ENCODE results near the gene PSENEN.
"Not testable (repeated sequence)": the region's sequence is repeated elsewhere in the genome, so short reads cannot be mapped to it uniquely, and the experiment has no call there.

Gene PSENEN

DNA sequence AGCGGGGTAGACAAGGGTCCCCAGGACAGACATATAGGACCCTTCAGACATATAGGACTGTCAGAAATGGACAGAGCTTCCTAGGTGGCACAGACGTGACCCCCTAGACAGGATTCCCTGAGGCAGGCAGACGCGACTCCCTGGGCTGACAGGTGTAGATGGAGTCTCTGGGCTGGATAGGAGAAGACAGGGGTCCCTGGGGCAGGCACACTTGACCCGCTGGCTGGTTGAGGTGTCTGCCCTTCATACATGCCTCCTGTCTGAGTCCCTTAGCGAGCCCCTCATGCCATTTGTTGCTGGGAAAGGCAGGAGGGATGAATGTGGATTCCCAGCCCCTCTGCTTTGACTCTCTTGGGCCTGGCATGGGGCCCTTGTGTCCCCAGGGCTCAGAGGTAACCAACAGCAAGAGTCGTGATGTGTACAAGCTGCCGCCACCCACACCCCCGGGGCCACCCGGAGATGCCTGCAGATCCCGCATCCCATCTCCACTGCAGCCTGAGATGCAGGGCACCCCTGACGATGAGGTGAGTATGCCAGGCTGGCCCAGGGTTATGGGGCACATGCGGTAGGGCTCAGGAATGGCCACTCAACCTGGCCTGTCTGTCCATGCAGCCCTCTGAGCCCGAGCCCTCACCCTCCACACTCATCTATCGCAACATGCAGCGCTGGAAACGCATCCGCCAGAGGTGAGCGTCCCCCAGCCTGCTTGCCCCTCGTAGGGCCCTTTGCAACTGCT is 8.4 kb downstream of the PSENEN start:
- no peak for DNase-seq

DNA sequence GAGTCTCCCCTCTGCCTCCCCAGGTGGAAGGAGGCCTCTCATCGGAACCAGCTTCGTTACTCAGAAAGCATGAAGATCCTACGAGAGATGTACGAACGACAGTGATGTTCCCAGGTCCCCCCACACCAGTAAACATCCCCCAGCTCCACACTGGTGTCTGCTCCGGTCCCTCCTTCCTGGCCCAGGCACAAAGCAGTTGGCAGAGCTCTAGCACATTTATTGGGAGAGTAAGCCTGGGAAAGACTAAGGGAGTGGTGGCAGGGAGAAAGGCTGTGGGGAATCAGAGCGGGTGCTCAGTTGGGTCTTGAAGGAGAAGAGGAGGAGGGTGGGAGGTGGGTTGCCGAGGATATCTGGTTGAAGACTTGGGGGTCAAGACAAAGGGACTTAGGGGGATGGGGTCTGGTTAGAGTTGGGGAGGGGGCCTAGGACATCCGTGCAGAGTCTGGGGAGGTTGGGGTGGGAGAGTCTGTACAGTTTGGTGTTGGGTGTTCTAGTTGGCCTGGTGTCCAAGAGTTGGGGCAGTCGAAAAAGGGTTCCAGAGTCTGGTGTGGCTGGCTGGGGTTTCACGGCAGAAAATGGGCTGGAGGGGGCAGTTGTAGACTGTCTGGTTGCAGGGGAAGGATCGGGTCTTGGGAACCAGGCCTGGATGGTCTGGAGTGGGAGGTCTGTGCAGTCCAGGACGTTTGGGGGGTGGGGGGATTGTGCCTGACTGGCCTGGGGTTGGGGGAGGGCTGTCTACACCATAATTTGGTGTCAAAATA is 9.1 kb downstream of the PSENEN start:
- no peak for DNase-seq

DNA sequence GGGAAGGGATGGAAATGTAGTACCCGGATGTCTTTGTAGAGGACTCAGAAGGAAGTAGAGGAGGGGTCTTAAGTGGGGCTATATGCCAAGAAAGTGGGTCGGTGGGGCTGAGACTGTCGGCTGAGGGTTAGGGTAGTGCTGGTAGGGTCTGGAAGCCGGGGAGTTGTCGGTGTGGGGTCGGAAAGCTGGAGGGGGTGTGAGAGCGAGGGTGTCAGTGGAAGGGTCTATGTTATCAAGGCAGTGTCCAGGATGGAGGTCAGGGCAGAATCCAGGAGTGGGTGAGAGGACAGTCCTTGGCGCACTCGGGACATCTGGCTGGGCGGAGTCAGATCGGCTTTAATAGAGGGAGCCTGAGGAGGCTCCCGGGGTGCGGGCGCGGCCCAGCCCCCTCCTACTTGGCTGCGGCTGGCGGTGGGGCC is 9.7 kb downstream of the PSENEN start:
- no peak for DNase-seq

DNA sequence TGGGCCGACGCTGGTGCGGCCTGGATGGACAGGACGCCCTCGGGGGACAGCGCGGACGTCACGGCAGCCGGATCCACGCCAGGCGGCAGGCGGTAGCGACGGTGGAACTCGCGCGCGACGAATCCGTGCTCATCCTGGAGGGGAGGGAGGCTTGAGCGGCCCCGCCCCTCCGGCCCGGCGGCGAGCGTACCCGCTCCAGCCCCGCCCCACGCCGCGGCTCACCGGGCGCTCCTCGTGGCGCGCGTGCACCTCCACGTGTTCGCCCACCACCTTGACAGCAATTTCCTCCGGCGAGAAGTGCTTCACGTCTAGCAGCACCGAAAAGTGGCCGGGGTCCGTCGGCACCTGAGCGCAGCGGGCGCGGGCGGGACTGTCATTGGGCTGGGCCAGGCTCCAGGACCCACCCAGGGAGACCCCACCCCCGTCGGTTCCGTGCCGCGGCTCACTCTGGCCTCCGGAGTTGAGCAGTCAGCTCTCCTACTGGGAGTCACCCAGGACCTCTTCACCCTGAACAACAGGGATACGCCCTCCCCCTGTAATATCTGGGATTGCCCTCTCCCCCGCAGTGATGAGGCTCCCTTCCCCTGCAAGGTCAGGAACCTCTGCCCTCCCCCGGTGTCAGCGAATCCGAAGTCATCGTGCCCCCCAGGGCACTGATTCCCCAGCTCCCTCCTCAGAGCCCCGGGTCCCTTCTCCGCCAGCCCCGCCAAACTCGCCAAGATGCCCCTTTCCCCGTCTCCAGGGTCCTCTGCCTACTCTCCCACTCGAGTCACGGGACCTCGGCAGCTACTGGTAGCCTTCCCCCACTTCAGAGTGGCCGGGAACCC is 10.3 kb downstream of the PSENEN start:
- DNase-seq: no peak

DNA sequence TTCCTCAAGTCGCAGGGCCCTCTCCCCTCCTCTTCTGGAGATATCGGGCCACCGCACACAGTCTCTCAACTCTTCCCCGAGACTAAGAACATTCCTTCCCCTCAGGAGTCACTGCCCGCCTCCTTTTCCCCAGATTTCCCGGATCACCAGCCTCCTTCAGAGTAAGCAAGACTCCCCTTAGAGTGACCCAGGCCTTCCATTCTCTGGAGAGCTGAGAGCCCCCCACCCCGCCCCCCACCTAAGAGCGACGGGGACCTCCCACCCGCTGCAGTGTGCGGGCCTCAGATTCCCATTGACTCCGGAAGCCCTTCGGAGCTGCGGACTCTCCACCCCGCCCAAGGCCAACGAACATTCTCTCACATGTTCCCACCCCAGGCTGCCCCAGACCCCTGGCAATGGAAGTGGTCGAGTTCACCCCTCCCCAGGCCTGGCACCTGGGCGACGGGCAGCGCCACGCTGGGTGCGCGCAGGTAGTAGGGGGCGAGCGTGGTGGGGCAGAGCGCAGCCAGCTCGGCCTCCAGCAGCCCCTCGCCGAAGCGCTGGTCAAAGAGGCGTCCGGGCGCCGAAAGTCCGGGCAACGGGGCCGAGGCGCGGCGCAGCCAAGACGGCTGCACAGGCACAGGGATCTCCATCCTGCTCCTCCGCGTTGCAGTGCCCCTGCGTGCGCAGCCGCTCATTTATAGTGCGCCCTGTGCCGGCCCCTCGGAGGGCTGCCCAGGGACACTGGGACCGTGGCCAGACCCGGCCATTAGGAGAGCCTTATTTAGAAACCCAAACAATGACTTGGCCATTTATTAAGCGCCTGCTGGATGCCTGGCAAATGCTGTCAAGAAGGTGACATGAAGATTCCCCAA is 11.2 kb downstream of the PSENEN start, which contains the start of gene HSPB6:
TSS of gene HSPB6 (minus strand) at position 653 of the 854 bp plus-strand sequence. CDS start at position 632, 21 bp downstream.
- DNase-seq: no peak

DNA sequence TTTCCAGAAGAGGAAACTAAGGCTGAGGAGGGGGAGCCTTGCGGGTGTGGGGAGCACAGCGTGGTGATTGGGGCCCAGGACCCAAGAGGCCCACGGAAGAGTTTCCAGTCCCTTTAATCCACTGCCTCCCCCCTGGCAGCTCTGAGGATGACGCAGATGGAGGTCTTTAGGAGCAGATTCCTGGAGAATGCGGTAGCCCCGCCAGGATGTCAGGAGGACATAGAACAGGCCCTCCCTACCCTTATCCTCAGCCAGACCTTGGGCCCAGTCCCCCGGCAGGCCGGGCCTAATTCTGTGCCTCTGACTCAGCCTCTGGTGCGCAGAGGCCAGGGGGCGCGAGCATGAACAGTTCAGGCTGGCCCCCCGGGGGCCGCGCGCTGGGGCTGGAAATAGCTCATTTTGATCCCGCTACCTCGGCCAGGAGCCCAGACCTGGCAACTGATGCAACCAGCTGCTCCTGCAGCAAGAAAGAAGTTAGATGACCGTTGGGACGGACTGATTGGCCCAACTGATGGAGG is 11.8 kb downstream of the PSENEN start:
- DNase-seq: no peak

DNA sequence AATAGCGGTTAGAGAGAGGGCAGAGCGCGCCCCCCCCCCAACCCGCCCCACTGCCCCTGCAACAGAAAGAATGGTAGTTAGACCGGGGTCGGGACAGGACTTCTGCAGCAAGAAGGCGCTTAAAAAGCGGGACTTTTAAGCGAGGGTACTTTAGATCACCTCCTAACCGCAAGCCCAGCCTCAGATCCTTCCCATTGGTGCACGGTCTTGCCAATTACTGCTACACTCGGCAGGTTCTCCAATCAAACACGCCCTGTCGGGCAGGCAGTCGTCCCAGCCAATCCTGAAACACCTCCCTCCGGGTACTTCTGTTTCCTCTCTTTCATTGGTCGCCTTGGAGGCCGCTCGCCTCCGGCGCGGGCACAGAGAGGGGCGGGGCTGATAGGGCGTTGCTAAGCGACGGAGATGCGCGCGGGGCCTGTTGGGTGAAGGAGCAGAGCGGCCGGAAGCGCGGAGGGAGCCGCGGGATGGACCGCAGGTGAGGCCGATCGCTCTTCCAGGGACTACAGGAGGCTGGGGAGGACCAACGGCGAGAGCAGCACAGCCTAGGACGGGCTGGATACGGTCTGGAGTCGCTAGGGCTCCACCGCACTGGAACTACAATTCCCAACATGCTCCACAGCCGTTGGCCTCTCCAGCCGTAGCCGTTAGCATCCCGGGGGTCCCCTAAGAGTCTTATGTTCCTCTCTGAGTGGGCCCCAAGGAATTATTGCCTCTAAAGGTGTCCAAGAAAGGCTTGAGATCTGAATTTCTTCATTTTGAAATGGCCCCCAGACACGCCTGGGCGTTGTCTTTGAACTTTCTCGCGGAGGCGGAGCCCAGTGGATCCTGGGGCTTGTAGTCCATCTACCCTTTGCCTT is 12.5 kb downstream of the PSENEN start, which contains the start of gene PROSER3:
TSS of gene PROSER3 (plus strand) at position 428 of the 860 bp plus-strand sequence. CDS start at position 468, 40 bp downstream.
- peak; percentile 100 for DNase-seq

DNA sequence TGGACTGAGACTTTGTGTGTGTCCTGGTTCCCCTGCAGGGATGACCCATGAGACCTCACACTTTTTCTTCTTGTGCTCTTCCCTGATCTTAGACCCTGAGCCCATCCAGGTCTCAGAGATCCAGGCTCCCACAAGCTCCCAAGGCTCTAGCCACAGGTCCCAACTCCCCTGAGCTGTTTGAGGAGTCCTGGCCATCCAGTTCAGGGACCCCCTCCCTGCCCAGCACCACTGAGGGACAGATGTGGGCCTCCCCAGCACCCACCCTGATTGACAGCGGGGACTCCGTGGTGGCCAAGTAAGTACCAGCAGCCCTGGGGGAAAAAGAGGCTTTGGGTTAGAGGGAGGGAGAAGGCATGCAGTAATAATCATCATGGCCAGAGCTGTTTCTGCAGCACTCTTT is 14.2 kb downstream of the PSENEN start:
- DNase-seq: no peak

DNA sequence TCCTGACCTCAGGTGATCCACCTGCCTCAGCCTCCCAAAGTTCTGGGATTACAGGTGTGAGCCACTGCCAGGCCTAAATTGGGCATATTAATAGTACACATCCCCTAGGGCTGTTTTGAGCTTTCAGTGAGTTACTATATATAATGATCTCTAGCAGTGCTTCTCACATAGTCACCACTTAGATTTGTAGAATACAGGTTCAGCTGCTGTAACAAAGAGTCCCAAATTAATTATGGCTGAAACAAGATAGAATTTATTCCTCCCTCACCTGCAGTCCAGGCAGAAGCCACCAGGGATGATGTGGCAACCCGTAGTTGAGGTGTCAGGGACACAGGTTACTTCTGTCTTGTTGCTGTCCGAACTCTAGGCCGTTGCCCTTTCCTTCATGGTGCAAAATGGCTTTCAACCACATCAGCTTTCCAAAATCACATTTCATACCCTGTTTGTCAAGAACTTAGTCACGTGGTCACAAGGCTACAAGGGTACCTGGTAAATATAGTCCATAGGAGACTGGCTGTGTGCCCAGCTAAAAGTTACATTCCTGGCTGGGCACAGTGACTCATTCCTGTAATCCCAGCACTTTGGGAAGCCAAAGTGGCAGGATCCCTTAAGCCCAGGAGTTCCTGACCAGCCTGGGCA is 15.4 kb downstream of the PSENEN start:
- DNase-seq: no peak

DNA sequence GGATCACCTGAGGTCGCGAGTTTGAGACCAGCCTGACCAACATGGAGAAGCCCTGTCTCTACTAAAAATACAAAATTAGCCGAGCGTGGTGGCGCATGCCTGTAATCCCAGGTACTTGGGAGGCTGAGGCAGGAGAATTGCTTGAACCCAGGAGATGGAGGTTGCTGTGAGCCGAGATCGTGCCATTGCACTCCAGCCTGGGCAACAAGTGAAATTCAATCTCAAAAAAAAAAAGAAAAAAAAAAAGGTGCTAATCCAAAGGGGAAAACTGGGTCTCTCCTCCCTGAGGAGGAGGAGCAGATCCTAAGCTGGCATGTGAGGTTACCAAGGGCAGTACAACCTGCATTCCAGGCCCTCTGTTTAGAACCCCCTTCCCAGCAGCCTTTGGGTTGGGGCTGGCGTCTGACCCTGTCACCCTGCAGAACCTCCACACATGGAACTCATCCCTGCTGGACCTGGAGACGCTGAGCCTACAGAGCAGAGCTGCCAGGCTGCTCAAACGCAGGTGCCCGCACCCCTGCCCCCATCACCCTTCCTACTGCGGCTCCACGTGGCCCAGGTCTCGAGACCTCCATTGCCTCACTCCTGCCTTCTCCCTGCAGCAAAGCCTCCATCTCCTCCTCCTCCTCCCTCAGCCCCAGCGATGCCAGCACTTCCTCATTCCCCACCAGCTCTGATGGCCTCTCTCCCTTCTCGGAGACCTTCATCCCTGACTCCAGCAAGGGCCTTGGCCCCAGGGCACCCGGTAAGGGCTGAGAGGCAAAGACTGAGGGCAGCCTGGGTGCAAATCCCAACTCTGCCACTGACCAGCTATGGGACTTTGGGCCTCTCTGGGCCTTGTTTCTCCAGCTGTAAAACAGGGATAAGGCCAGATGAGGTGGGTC is 19.2 kb downstream of the PSENEN start:
- DNase-seq: no peak

DNA sequence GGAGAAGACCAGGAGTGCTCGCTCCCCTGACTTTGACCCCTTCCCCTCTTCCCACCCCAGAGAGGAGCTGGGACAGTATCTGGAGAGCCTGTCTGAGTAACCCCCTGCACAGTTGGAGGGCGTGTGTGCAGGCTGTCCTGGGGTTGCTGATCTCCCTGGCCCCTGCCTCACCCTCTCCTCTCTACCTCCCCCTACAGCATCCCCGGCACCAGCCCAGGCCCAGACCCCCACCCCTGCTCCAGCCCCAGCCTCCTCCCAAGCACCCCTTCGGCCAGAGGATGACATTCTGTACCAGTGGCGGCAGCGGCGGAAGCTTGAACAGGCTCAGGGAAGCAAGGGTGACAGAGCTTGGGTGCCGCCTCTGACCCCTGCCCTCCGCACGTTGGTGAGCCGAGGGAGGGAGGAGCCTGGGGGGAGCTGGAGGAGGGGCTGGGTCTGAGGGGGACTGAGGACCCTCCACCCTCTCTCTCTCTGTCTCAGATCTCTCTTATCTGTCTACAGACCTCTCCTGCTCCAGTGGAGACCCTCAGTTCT is 21.2 kb downstream of the PSENEN start:
- DNase-seq: no peak

DNA sequence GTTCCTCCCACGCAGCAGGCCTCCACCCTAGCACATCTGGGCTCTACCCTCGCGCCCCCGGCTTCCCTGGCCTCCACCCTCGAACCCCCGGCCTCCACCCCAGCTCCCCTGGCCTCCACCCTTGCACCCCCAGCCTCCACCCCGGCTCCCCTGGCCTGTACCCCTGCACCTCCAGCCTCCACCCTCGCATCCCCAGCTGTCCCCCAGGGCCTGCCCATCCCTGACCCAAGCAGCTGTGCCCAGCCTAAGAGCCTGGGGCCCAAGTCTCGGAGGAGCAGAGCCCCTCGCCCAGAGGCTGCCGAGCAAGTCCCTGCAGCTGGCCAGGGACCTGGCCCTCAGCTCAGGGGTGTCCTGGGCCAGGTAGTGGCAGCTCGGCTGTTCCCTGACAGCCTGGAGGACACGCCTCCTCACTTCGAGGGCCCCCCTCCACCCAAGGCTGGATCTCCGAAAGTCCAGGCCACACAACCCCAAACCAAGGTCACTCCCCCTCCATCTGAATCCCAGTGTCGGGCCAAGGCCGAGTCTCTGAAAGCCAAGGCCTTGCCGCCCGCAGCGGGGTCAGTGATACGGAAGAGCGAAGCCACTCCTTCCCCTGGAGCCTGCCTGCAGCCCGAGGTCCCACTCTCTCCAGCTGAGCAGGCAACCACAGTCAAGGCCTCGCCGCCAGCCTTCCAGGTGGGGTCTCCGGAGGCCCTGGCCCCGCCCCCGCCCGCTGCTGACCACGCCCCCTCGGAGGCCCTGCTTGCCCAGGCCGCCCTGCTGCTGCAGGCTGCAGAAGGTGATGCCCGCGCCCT is 22.0 kb downstream of the PSENEN start:
- no peak for DNase-seq

DNA sequence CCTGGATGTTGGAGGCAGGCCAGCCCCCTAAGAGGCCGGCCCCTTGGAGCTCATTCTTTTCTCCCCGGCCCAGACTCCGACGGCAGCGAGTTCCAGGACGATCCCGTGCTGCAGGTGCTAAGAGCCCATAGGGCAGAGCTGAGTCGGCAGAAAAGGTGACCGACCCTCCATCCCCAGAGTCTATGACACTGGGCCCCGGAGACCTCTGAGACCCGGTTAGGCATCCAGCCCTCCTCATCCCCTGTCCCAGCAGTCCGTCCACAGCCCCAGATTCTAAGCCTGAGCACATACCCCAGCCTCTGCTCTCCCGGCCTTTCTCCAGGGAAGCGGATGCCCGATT is 22.6 kb downstream of the PSENEN start:
- DNase-seq: no peak

DNA sequence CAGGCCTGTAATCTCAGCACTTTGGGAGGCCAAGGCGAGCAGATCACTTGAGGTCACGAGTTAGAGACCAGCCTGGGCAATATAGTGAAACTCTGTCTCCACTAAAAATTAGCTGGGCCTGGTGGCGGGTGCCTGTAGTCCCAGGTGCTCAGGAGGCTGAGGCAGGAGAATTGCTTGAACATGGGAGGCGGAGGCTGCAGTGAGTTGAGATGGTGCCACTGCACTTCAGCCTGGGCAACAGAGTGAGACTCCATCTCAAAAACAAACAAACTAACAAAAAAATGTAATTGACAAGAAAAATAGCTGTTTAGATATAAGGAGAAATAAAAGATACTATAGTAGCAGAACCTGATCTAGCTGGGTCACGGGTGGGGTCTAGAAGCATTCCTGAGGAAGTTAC is 26.9 kb downstream of the PSENEN start:
- DNase-seq: not testable (repeated sequence)

DNA sequence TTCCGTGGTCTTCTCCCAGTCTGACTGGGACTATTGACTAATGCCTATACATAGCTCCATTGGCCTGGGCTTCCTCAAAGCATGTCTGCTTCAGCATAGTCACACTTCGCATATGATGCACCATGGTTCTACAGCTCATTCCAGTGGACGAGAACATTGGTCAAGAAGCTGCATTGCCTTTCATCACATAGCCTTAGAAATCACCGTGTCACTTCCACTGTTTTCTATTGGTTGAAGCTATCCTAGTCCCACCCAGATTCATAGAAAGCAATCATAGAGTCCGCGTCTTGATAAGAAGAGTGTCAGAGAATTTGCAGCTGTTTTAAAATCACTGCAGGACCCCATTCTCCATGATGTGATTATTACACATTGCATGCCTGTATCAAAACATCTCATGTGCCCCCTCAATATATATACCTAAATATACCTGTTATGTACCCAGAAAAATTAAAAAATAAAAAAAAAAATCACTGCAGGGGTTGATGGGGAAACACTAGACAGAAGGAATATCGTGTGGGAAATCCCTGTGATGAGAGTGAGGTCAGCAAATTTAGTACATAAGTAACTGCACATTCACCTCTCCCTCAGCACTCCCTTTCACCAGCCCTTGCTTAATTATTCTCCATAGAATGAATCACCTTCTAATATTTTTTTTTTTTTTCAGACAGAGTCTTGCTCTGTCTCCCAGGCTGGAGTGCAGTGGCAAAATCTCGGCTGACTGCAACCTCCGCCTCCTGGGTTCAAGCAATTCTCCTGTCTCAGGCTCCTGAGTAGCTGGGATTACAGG is 27.8 kb downstream of the PSENEN start:
- DNase-seq: no peak

DNA sequence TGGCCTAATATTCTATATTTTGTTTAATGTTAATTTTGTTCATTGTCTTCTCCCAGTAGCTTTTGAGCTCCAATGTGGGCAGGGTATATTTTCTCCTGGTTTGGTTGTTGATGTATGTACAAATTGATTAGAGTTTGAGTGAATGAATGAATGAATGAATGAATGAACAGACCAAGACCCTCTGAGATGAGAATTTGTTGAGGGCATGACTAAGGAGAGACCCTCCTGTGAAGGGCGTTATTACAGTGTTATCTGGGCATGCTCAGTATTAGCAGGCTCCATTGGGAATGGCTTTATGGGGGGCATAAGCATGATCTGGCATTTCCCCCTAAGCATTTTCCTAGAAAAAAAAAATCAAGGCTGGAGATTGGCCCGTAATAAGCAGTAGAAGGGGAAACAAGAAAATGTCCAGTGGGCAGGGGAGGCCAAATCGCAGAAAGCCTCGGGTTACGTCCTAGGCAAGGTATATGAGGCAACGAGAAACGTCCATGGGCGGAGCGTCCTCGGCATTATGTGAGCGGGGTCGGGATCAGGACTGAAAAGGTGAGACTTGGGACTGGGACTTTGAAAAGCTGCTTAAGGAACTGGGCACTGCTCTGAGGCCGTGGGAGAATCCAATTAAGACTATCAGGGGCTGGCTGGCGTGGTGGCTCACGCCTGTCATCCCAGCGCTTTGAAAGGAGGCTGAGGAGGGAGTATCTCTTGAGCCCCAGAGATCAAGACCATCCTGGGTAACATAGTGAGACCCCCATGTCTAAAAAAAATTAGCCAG is 29.0 kb downstream of the PSENEN start:
- DNase-seq: peak; percentile 39

DNA sequence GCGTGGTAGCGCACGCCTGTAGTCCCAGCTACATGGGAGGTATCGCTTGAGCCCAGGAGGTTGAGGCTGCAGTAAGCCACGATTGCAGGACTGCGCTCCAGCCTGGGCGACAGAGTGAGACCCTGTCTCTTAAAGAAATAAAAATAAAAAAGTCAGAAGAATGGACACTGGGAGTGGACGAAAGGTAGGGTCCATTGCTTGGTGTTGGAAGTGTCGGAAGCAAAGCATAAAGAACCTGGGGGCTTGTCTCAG is 29.5 kb downstream of the PSENEN start:
- DNase-seq: no peak
